HCT116 (cell line): ENCODE measurements around the gene VAV2. TPM values are rescaled to one million over a fixed set of nuclear protein-coding genes. Genes with fewer than 3 reads are reported as not detected.
A peak's percentile ranks its signal among the peaks of the same experiment; 100 is the strongest.

Experiments used
- ATAC-seq: fragments of 200-7000 bp; cut with Tn5 transposase; 2 replicates; pipeline ENCODE4 v1.9.1; 2020; ENCODE audit warnings: mild to moderate bottlenecking, moderate library complexity
- BruUV-seq: library from RNA; stranded (reverse); fragments of 400-500 nt; replicated peaks from 2 replicates; lab custom pipeline; 2021; lab: Mats Ljungman, UMichigan
- CTCF ChIA-PET: fragments of 300-600 bp; sonication (Branson Sonifier 250); formaldehyde crosslinking; loops from one replicate; lab custom pipeline; 2021; ENCODE audit warnings: antibody characterized with exemption; lab: Charles Lee
- POLR2A ChIA-PET: fragments of 300-600, 350-600 bp; sonication (Branson Sonifier 250); formaldehyde crosslinking; loops from one replicate; lab custom pipeline; 2021; ENCODE audit warnings: antibody characterized with exemption; lab: Charles Lee
- RAD21 ChIA-PET, 2 experiments: fragments of 300-600 bp; sonication (Branson Sonifier 250); formaldehyde crosslinking; loops; one replicate each; lab custom pipeline; 2023; ENCODE audit warnings: low total read pairs in 2 of 2; ENCODE audit not compliant: uncharacterized antibody in 2 of 2, unreplicated experiment in 2 of 2, low non-redundant PET in 1 of 2; lab: Charles Lee
- DNase-seq: peaks from one replicate; pipeline ENCODE4 v3.0.0-alpha.2; 2010; ENCODE audit warnings: low read depth, low spot score
- H2AFZ ChIP-seq: fragments of 200-600 bp; shearing (Covaris generic), sonication (generic); 2 replicates; pipeline ENCODE4 v1.6.1; 2017; ENCODE audit warnings: low read depth, mixed run types, mixed read lengths, antibody characterized with exemption, low read length; ENCODE audit not compliant: poor library complexity, severe bottlenecking
- H3K27ac ChIP-seq: 2 replicates; pipeline ENCODE4 v1.5.1; 2012; ENCODE audit warnings: low read depth, low read length
- H3K27me3 ChIP-seq: fragments of 200-600 bp; sonication (generic); 2 replicates; pipeline ENCODE4 v1.6.1; 2016; ENCODE audit warnings: mixed run types, low read length, mixed read lengths; ENCODE audit not compliant: insufficient read depth
- H3K36me3 ChIP-seq, 2 experiments: fragments of 200-500 bp in 1 of 2; fragments of 200-600 bp in 1 of 2; sonication (Bioruptor generic) in 1 of 2; sonication (generic) in 1 of 2; 2 replicates each; pipeline versions ENCODE4 v1.5.1 to v1.6.1; 2014 to 2016; ENCODE audit warnings: low read length in 2 of 2, inconsistent platforms in 1 of 2, mixed read lengths in 1 of 2, mixed run types in 1 of 2; ENCODE audit not compliant: insufficient read depth in 2 of 2, control insufficient read depth in 1 of 2
- H3K4me1 ChIP-seq, 2 experiments: fragments of 200-600 bp in 1 of 2; sonication (generic) in 1 of 2; 2 replicates each; pipeline versions ENCODE4 v1.5.1 to v1.6.1; 2012 to 2017; ENCODE audit warnings: low read length in 2 of 2, inconsistent platforms in 1 of 2, mild to moderate bottlenecking in 1 of 2, mixed read lengths in 1 of 2, mixed run types in 1 of 2, moderate library complexity in 1 of 2; ENCODE audit not compliant: insufficient read depth in 2 of 2, control insufficient read depth in 1 of 2
- H3K4me2 ChIP-seq: fragments of 200-600 bp; sonication (generic); 2 replicates; pipeline ENCODE4 v1.6.1; 2017; ENCODE audit warnings: mixed run types, low read length, mixed read lengths
- H3K4me3 ChIP-seq, 2 experiments: fragments of 200-600 bp in 1 of 2; sonication (generic) in 1 of 2; replicated peaks in 1 of 2; 2 replicates each; pipeline ENCODE4 v1.5.1; 2011 to 2016; ENCODE audit warnings: low read length in 2 of 2, control low read depth in 1 of 2, low read depth in 1 of 2, mild to moderate bottlenecking in 1 of 2, mixed read lengths in 1 of 2, mixed run types in 1 of 2
- H3K79me2 ChIP-seq: fragments of 200-600 bp; sonication (generic); 2 replicates; pipeline ENCODE4 v1.6.1; 2017; ENCODE audit warnings: mild to moderate bottlenecking, mixed run types, low read length, moderate library complexity, mixed read lengths; ENCODE audit not compliant: insufficient read depth
- H3K9ac ChIP-seq: fragments of 200-600 bp; sonication (generic); 2 replicates; pipeline ENCODE4 v1.6.1; 2016; ENCODE audit warnings: low read length, mixed read lengths
- H3K9me2 ChIP-seq: fragments of 200-600 bp; sonication (generic), shearing (Covaris generic); 2 replicates; pipeline ENCODE4 v1.6.1; 2017; ENCODE audit warnings: mixed run types, mild to moderate bottlenecking, moderate library complexity; ENCODE audit not compliant: insufficient read depth
- H3K9me3 ChIP-seq, 2 experiments: fragments of 200-500 bp in 1 of 2; fragments of 200-600 bp in 1 of 2; sonication (Bioruptor generic) in 1 of 2; sonication (generic) in 1 of 2; 2 replicates each; pipeline ENCODE4 v1.6.1; 2014 to 2017; ENCODE audit warnings: low read length in 2 of 2, mixed read lengths in 2 of 2, inconsistent platforms in 1 of 2, low read depth in 1 of 2, mild to moderate bottlenecking in 1 of 2, mixed run types in 1 of 2, moderate library complexity in 1 of 2; ENCODE audit not compliant: control insufficient read depth in 1 of 2, insufficient read depth in 1 of 2
- H4K20me1 ChIP-seq: fragments of 200-600 bp; sonication (generic), shearing (Covaris generic); 2 replicates; pipeline ENCODE4 v1.6.1; 2017; ENCODE audit warnings: mixed run types, mild to moderate bottlenecking, moderate library complexity; ENCODE audit not compliant: insufficient read depth
- EGR1 ChIP-seq: IDR thresholded peaks from 2 replicates; pipeline ENCODE4 v1.6.1; 2012; ENCODE audit warnings: low read depth
- EZH2 ChIP-seq: fragments of 200-600 bp; sonication (generic); IDR thresholded peaks from 2 replicates; pipeline ENCODE4 v1.6.1; 2017; ENCODE audit warnings: antibody characterized with exemption, mixed run types
- EZH2phosphoT487 ChIP-seq: fragments of 200-600 bp; IDR thresholded peaks from 2 replicates; pipeline ENCODE4 v1.6.1; 2018; ENCODE audit warnings: antibody characterized with exemption, borderline replicate concordance
- POLR2A ChIP-seq: IDR thresholded peaks from 2 replicates; pipeline ENCODE4 v1.7.0; 2011; ENCODE audit warnings: borderline replicate concordance; ENCODE audit not compliant: insufficient read depth, insufficient read length; ENCODE audit errors: extremely low read depth
- POLR2AphosphoS5 ChIP-seq: IDR thresholded peaks from 2 replicates; pipeline ENCODE4 v1.6.1; 2011; ENCODE audit warnings: mild to moderate bottlenecking, low read depth, low read length, moderate library complexity
- REST ChIP-seq: IDR thresholded peaks from 2 replicates; pipeline ENCODE4 v1.6.1; 2012; ENCODE audit warnings: low read depth
- TCF7L2 ChIP-seq: IDR thresholded peaks from 2 replicates; pipeline ENCODE4 v1.7.0; 2011; ENCODE audit warnings: borderline replicate concordance, inconsistent platforms; ENCODE audit not compliant: insufficient read depth, insufficient read length; ENCODE audit errors: extremely low read depth
- YY1 ChIP-seq: IDR thresholded peaks from 2 replicates; pipeline ENCODE4 v1.6.1; 2011; ENCODE audit warnings: low read length, low read depth, moderate library complexity, mild to moderate bottlenecking; ENCODE audit not compliant: insufficient replicate concordance; ENCODE audit errors: extremely low read depth
- ZBTB33 ChIP-seq: IDR thresholded peaks from 2 replicates; pipeline ENCODE4 v1.6.1; 2011; ENCODE audit warnings: mild to moderate bottlenecking, low read length, moderate library complexity; ENCODE audit not compliant: insufficient replicate concordance; ENCODE audit errors: extremely low read depth
- ZNF274 ChIP-seq: fragments of 200-500 bp; sonication (Bioruptor generic); IDR thresholded peaks from 2 replicates; pipeline ENCODE4 v1.6.1; 2014; ENCODE audit warnings: mild to moderate bottlenecking, low read depth, low read length, inconsistent platforms
- intact Hi-C: fragments of 100-400 bp; cut with micrococcal nuclease; formaldehyde crosslinking; loops from 2 replicates; pipeline ENCODE4 v1.10.0; 2022
- total RNA-seq: library from RNA; stranded (reverse); gene quantifications from one replicate; pipeline ENCODE4 v1.2.1, GENCODE V29; 2021; ENCODE audit not compliant: unreplicated experiment

Gene VAV2
- total RNA-seq, 1 experiment from 2014 or later: 33.2 TPM

DNA sequence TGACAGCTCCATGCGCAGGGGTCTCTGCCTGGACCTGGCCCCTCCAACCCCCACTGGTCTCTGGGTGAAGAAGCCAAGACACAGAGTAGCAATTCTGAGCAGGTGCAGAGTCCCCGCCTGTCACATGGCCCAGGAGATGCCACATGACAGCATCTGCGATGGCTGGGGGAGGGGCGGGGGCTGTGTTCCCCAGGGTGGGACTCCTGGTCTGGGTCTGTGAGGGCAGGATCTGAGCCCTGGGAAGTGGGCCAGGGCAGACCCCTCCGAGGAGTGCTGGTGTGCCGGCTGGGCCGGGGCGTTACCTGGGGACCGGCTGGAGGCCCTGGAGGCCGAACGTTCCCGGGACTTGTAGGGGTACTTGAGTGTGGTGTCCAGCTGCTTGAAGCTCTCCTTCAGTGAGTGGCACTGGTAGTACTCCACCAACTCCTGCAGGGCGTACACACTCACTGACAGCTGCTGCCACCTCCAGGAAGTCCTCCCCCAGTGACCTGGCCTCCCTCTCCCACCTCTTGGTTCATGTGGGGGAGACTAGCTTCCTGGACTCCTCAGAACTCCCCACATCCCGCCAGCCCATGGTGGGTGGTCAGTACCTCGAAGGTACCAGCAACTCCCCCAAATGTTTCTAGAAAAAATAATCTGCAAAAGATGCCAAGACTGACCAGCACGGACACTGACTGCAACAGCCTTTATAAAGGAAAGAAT, 221.9 kb downstream of the VAV2 start:
- no TSS peak for BruUV-seq
- no peaks in the 10 kb centered on the region for H3K27me3 ChIP-seq
- POLR2A ChIA-PET: no interaction called here
- peaks cover 9 to 17% of the 10 kb centered on the region in 2 experiments; a peak in 3 of 4 replicates for H3K9me3 ChIP-seq
- H3K4me3 ChIP-seq: no peak overlapping the region
- no peak overlapping the region for H3K4me2 ChIP-seq
- TF ChIP-seq TCF7L2 (no peak), EZH2phosphoT487 (no peak), YY1 (no peak), EZH2 (no peak), POLR2AphosphoS5 (no peak), EGR1 (no peak), ZNF274 (no peak), POLR2A (no peak), ZBTB33 (no peak), REST (no peak)
- H3K9ac ChIP-seq: no peak overlapping the region
- peaks cover 5 to 37% of the 10 kb centered on the region in 2 experiments; a peak in 3 of 4 replicates for H3K36me3 ChIP-seq
- H4K20me1 ChIP-seq: no peaks in the 10 kb centered on the region
- no peak overlapping the region for H3K27ac ChIP-seq
- no peak overlapping the region for H2AFZ ChIP-seq
- ATAC-seq (peak; percentile 40; the same call in 1 of the 2 replicates), DNase-seq (no peak)
- CTCF ChIA-PET: interaction anchor here (1.5 kb wide), 1 partner anchor 12 kb away, joined by 4 read pairs; no protein-coding TSS in a partner anchor
- H3K79me2 ChIP-seq: no peaks in the 10 kb centered on the region
- intact Hi-C loops: no loop called here
- no peaks in the 10 kb centered on the region for H3K9me2 ChIP-seq
- RAD21 ChIA-PET: no interaction called here
- no peaks in the 10 kb centered on the region for H3K4me1 ChIP-seq
